ENCODE measurements around the gene SDCBP2.

SDCBP2 gene

GRCh38 chr20:1294497-1294896, 34.4 kb downstream of the SDCBP2 start:
- TF ChIP-seq CTCF (conservative IDR thresholded peaks at IDR 0.05; ENCODE audit: low read depth, low read length) = no peak
- DNase-seq (ENCODE audit: low read depth) = no peak
- H3K4me3 ChIP-seq (ENCODE audit: low read length) = no peak overlapping the region

- H3K4me3 ChIP-seq (ENCODE audit: low read length) = no peak overlapping the region
- TF ChIP-seq CTCF (conservative IDR thresholded peaks at IDR 0.05; ENCODE audit: low read depth, low read length) = no peak
- DNase-seq (ENCODE audit: low read depth) = no peak
Observed at GRCh38 chr20:1293641-1294379, 35.1 kb downstream of the SDCBP2 start.

GRCh38 chr20:1292620-1293019, 36.3 kb downstream of the SDCBP2 start:
- H3K4me3 ChIP-seq (ENCODE audit: low read length) = no peak overlapping the region
- no peak for TF ChIP-seq CTCF (conservative IDR thresholded peaks at IDR 0.05; ENCODE audit: low read depth, low read length)
- no peak for DNase-seq (ENCODE audit: low read depth)

GRCh38 chr20:1291191-1291741, 37.7 kb downstream of the SDCBP2 start:
- no peak for TF ChIP-seq CTCF (conservative IDR thresholded peaks at IDR 0.05; ENCODE audit: low read depth, low read length)
- no peak for DNase-seq (ENCODE audit: low read depth)
- H3K4me3 ChIP-seq (ENCODE audit: low read length) = no peak overlapping the region

GRCh38 chr20:1287787-1288569, 41.0 kb downstream of the SDCBP2 start:
- no peak for DNase-seq (ENCODE audit: low read depth)
- no peak overlapping the region for H3K4me3 ChIP-seq (ENCODE audit: low read length)
- no peak for TF ChIP-seq CTCF (conservative IDR thresholded peaks at IDR 0.05; ENCODE audit: low read depth, low read length)

- no peak for TF ChIP-seq CTCF (conservative IDR thresholded peaks at IDR 0.05; ENCODE audit: low read depth, low read length)
- DNase-seq (ENCODE audit: low read depth) = no peak
- H3K4me3 ChIP-seq (ENCODE audit: low read length) = no peak overlapping the region
Observed at GRCh38 chr20:1287306-1287705, 41.6 kb downstream of the SDCBP2 start.
